SK-N-SH (cell line): ENCODE results near the gene TRNP1.

Experiments
- ELF1 ChIP-seq: IDR thresholded peaks from 2 replicates; pipeline ENCODE4 v1.4.0; 2012
- FOSL2 ChIP-seq: IDR thresholded peaks from 2 replicates; pipeline ENCODE4 v1.4.0; 2012; ENCODE audit warnings: low read depth, mild to moderate bottlenecking, moderate library complexity, borderline replicate concordance
- JUND ChIP-seq: IDR thresholded peaks from 2 replicates; pipeline ENCODE4 v1.4.0; 2012
- POLR2AphosphoS5 ChIP-seq: IDR thresholded peaks from 2 replicates; pipeline ENCODE4 v1.6.1; 2012; ENCODE audit warnings: low read depth, low read length
- SMC3 ChIP-seq: IDR thresholded peaks from 2 replicates; pipeline ENCODE4 v1.6.1; 2012; ENCODE audit warnings: low read depth, low read length, improper control_type of control experiment
- TF ChIP-seq, protein P1 (sequence below): fragments of 200-600 bp; sonication (generic); IDR thresholded peaks from 2 replicates; pipeline ENCODE4 v1.6.1; 2017; ENCODE audit warnings: antibody characterized with exemption, mild to moderate bottlenecking, moderate library complexity

DNA sequence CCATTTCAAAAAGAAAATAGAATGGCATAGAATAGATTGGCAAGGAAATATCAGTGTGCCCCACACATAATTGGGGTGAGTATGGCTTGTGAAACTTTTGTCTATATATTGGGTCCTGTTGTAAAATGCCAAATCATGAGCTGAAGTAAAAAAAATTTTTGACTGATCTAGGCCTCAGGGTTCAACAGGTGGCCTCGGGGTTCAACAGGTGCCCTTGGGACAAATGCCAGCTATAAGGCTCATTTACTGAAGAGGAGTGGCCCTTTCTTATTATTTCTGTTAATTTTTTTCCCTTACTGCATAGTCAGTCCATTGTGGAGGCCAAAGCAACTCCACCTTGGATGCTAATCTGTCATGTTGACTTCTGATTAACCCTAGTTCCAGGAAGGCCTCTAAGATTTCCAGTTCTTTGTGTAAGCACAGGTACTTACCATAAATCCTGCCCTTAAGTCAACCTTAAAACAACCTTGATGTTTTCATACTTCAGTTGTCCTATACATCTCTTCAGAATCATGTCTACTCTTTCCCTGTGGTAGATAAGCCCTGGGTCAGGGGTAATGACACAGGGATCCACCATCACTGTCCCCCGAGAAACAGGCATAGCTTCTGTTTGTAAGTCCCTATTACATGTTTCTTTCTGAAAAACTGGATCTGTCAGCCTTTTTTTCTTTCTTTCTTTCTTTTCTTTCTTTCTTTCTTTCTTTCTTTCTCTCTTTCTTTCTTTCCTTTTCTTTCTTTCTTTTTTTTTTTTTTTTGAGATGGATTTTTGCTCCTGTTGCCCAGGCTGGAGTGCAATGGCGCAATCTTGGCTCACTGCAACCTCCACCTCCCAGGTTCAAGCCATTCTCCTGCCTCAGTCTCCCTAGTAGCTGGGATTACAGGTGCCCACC lies 16.6 kb upstream of the TRNP1 start:
- TF ChIP-seq, protein P1, sequence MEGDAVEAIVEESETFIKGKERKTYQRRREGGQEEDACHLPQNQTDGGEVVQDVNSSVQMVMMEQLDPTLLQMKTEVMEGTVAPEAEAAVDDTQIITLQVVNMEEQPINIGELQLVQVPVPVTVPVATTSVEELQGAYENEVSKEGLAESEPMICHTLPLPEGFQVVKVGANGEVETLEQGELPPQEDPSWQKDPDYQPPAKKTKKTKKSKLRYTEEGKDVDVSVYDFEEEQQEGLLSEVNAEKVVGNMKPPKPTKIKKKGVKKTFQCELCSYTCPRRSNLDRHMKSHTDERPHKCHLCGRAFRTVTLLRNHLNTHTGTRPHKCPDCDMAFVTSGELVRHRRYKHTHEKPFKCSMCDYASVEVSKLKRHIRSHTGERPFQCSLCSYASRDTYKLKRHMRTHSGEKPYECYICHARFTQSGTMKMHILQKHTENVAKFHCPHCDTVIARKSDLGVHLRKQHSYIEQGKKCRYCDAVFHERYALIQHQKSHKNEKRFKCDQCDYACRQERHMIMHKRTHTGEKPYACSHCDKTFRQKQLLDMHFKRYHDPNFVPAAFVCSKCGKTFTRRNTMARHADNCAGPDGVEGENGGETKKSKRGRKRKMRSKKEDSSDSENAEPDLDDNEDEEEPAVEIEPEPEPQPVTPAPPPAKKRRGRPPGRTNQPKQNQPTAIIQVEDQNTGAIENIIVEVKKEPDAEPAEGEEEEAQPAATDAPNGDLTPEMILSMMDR: no peak
- TF ChIP-seq POLR2AphosphoS5 (no peak), SMC3 (no peak), FOSL2 (no peak), JUND (no peak), ELF1 (no peak)
